Fibroblast of skin of back (primary cell): Measurements from ENCODE around the gene TOP3B.
"Not testable (repeated sequence)": the region's sequence is repeated elsewhere in the genome, so short reads cannot be mapped to it uniquely, and the experiment has no call there.

ENCODE experiments used
- DNase-seq: peaks from one replicate; pipeline ENCODE4 v3.0.0-alpha.2; 2013

TOP3B gene

GRCh38 chr22:21922370-21923162 is 60.0 kb downstream of the TOP3B start:
- no peak for DNase-seq

GRCh38 chr22:21921729-21922128 is 60.9 kb downstream of the TOP3B start:
- no peak for DNase-seq

GRCh38 chr22:21921184-21921721 is 61.3 kb downstream of the TOP3B start:
- DNase-seq = no peak

GRCh38 chr22:21920341-21921183 is 62.0 kb downstream of the TOP3B start:
- no peak for DNase-seq

GRCh38 chr22:21919526-21920307 is 62.9 kb downstream of the TOP3B start:
- no peak for DNase-seq

GRCh38 chr22:21918466-21919185 is 64.0 kb downstream of the TOP3B start:
- no peak for DNase-seq

GRCh38 chr22:21917959-21918261 is 64.7 kb downstream of the TOP3B start:
- DNase-seq = no peak

GRCh38 chr22:21917181-21917958 is 65.2 kb downstream of the TOP3B start:
- DNase-seq = no peak

- DNase-seq = no peak
Observed at GRCh38 chr22:21916309-21916918, 66.2 kb downstream of the TOP3B start.

GRCh38 chr22:21915624-21916308 is 66.8 kb downstream of the TOP3B start:
- no peak for DNase-seq

GRCh38 chr22:21914033-21914642 is 68.4 kb downstream of the TOP3B start:
- not testable (repeated sequence) for DNase-seq

- not testable (repeated sequence) for DNase-seq
Observed at GRCh38 chr22:21910367-21910766, 72.2 kb downstream of the TOP3B start.

- no peak for DNase-seq
Observed at GRCh38 chr22:21909871-21910270, 72.7 kb downstream of the TOP3B start.

- DNase-seq = no peak
Observed at GRCh38 chr22:21907638-21908522, 74.7 kb downstream of the TOP3B start.
